ENCODE measurements around the gene MSRB2.
A peak's percentile ranks its signal among the peaks of the same experiment; 100 is the strongest.

Gene MSRB2

DNA sequence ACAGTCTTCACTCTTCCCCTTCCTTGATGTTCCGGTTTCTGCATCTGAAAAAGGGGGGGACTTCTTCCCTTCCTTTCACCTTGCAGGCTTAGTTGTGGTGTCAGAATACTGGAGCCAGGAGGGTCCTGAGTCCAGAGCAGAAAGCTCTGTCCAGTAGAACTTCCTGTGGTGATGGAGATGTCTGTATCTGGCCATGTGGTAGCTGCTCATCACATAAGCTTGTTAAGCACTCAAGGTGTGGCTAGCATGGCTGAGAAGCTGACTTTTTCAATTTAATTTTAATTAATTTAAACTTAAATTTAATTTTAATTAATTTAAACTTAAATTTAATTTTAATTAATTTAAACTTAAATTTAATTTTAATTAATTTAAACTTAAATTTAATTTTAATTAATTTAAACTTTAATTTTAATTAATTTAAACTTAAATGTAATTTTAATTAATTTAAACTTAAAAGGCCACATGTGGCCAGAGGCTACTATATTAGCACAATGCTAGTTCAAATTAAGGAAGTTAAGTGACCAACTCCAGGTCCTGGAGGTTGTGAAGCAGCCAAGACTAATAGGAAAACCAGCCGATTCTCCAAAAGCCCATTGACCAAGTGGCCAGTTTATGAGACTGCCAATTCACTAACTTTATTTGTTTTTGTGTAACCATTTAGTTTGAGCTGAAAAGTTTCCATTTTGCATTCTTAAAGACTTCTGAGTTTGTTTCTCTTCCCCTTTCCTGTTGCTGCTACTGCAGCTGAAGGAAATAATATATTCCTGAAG, 16.3 kb downstream of the MSRB2 start:
- DNase-seq (ENCODE audit: low read depth) = no peak

DNA sequence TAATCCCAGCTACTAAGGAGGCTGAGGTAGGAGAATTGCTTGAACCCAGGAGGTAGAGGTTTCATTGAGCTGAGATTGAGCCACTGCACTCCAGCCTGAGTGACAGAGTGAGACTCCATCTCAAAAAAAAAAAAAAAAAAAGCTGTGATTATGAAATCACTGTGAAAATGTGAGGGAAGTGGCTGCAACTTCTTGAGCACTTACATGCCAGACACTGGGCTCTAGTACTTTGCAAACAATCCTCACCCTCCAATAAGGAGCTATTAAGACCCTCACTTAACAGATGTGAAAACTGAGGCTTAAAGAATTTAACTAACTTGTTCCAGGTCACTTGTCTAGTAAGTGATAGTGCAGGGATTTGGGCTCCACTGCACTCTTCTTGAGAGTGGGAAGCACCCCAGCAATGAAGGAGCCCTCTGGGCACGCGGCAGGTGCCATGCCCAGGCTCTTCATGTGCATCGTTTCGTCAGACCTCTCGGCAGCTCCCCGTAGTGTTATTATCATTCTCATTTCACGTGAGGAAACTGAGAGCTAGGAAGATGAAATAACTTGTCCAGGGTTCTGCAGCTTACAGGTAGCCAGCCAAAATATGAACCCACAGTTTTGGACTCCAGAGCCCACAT, 19.0 kb downstream of the MSRB2 start:
- DNase-seq (ENCODE audit: low read depth) = no peak

DNA sequence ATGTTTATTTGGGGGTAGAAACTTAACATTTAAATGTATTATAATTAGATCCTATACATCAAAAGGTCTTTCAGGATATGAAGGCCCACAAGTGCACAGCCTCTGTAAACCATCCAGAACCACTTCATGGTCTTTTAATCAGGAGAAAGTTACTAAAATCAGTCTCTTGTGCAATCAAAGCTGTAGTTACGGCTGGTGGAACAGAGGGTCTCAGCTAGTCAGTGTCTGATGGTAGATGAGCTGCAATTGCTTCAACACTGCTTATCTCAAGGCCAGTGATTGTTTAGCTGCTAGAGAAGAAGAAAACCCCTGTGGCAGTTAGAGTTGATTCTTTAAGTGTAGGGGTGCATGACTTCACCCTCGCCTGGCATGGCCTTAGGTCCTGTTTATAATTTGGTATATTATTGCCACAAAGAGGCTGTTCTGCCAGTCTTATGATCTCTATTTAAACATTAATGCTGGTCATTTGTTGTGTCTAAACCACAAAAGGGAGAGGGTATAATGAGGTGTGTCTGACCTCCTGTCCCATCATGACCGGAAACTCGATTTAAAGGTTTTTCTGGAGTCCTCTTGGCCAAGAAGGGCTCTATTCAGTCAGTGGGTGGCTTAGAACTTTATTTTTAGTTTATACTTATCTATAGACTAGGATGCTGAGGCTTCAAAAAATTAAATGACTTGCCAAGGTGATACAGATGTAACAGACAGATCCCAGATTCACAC, 21.3 kb downstream of the MSRB2 start:
- no peak for DNase-seq (ENCODE audit: low read depth)

DNA sequence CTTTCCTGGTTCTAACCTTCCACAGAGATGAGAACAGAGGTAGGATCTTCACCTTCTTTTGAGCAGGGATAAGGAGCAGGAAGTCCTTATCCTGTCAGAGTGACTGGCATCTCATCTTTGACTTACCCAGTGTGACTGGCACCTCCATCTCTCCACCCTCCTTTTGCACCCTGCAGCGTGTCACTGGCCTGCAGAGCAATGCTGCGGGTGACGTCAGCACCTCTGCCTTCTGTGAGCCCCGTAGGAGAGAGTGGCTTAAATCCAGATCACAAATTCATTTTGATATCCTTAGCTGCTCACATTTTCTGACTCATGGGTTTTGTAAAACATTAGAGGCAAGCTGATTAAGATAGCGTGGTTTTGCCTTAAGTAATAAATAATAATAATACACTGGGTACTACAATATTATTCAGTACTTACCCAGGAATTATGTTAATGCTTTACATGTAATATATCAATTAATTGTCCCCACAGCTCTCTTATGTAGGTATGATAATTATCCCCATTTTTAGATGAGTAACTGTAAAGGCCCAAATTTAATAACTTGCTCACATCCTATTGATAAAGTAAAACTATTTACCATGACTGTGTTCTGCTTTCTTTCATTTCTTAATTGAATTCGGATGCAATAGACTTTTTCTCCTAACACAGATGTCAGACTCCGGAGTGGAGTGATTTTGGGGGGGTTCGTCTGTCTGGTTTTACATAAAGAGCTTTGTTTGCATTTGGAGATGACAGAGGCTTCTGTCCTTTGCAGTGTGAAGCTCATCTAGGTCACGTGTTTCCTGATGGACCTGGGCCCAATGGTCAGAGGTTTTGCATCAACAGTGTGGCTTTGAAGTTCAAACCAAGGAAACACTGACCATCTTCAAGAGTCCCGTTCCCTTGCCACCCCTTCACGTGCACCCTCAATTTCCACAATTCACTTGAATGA, 24.9 kb downstream of the MSRB2 start:
- no peak for DNase-seq (ENCODE audit: low read depth)

DNA sequence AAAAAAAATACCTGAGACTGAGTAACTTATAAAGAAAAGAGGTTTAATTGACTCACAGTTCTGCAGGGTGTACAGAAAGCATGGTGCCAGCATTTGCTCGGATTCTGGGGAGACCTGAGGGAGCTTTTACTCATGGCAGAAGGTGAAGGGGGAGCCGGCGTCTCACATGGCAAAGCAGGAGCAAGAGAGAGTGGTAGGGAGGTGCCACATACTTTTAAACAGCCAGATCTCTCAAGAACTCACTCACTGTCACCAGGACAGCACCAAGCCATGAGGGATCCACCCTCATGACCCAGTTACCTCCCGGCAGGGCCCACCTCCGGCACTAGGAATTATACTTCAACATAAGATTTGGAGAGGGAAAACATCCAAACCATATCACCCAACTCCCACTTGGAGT, 25.8 kb downstream of the MSRB2 start:
- no peak for DNase-seq (ENCODE audit: low read depth)

DNA sequence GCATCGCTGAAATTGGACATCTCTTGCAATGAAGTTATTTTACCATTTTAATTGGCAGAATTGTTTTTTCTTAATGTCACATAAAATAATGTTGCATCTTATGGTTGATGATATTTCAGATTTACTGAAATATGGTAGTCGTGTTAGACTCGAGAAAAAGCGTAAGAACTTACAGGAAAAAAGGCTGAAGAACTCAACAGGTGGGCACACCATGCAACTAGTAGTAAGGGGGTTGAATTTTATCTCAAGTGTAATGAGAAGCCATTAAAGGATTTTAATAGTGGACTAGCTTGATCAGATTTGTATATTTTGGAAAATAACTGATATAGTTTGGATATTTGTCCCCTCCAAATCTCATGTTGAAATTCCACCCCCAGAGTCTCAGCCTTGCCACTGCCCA, 41.1 kb downstream of the MSRB2 start:
- DNase-seq (ENCODE audit: low read depth) = no peak

DNA sequence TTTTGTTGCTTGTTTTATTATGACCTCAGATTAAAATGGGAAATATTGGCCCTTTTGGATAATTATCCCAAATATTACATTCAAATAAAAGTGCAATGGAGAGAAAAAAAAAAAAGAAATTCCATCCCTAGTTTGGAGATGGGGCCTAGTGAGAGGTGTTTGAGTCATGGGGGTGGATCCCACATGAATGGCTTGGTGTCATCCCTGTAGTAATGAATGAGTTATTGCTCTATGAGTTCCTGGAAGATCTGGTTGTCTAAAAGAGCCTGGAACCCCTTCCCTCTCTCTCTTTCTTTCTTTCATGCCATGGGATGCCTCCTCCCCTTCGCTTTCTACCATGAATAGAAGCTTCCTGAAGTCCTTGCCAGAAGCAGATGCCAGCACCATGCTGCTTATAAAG, 44.3 kb downstream of the MSRB2 start:
- DNase-seq (ENCODE audit: low read depth) = no peak

DNA sequence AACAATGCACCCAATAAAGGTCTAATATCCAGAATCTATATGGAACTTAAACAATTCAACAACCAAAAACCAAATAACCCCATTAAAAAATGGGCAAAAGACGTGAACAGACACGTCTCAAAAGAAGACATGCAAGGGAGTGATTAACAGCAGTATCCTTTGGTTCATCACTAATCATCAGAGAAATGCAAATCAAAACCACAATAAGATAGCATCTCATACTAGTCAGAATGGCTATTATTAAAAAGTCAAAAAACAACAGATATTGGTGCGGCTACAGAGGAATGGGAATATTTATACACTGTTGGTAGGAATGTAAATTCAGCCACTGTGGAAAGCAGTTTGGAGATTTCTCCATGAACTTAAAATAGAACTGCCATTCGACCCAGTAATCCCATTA, 46.6 kb downstream of the MSRB2 start:
- no peak for DNase-seq (ENCODE audit: low read depth)

DNA sequence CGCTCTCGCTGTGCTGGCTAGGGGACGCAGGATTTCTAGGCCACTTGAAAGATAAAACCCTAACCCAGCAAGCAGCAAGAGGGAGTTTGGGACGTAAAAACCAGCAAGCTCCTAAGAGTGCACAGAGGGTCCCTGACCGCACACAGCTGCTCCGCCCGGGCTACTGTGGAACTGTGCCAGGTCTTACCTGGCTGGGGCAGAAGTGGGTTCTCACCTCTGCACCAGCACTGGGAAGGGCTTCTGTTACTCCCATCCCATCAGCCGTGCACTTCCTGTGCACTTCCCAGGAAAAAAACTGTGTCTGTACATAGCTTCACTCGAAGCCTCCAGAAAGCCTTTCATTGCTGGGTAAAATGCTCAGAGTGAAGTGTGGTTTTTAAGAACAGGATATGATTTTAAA, 50.9 kb downstream of the MSRB2 start:
- no peak for DNase-seq (ENCODE audit: low read depth)

DNA sequence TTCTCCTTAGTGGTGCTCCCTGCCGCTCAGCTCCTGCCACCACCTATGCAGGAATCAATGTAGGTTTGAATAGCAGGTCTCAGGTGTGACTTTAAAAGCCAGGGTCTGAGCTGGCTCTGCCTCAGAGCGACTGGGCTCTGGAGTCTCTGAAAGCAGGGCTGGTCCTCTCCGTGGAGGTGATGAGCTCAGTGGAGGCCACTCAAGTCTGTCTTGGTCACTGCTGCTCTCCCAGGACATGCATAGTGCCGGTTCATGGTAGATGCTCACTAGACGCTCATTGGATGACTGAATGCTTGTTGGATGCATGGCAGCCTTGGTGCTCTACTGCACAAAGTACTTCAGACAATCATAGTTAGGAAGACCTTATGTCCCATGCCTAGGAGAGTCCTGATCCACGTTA, 51.7 kb downstream of the MSRB2 start:
- no peak for DNase-seq (ENCODE audit: low read depth)

DNA sequence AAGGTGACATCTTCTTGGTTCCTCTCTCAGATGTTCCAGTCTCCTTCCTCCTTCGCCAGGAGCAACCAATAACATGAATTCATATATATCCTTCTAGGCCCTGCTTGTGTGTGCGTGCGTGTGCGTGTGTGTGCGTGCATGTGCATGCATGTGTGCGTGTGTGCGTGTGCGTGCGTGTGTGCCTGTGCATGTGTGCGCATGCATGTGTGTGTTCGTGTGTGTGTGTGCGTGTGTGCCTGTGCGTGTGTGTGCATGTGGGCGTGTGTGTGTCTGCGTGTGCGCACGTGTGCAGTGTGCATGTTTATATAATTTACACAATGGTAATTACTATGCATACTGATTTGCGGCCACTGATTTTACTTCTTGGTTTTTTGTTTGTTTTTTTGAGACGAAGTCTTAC, 52.8 kb downstream of the MSRB2 start:
- DNase-seq (ENCODE audit: low read depth) = no peak

DNA sequence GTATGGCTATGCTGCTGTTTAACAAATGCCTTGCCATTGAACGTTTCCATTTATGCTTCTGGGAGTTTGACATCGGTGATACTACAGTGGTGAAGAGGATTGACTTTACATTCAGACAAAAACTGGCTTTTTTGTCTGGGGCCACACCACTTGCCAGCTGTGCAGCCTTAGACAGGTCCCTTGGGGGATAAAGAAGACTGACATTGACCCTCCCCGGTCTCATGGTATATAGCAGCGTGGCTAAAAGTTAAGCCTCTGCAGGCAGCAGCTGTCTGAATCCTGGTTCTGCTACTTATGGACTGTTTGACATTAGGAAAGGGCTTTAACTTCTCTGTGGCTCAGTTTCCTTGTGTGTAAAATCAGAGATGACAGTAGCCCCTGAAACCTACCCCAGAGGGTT, 54.7 kb downstream of the MSRB2 start:
- no peak for DNase-seq (ENCODE audit: low read depth)

DNA sequence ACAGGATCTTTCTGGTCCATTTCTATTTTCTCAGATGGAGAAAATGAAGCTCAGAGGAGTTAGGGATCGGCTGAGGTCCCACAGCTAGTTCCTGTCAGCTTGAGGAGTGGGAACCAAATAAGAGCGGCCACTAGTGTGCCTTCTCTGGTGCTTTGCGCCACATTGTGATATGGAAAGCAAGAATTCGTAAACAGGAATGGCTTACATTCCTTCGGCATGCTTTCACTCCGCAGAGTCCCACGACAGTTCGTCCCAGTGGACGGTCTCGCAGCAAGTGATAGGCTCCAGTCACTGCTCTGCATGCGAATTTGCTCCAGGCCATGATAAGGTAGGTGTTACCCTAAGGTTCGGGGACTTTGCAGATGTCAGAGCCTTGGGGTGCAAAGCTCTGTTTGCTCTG, 55.2 kb downstream of the MSRB2 start:
- DNase-seq (ENCODE audit: low read depth) = no peak

DNA sequence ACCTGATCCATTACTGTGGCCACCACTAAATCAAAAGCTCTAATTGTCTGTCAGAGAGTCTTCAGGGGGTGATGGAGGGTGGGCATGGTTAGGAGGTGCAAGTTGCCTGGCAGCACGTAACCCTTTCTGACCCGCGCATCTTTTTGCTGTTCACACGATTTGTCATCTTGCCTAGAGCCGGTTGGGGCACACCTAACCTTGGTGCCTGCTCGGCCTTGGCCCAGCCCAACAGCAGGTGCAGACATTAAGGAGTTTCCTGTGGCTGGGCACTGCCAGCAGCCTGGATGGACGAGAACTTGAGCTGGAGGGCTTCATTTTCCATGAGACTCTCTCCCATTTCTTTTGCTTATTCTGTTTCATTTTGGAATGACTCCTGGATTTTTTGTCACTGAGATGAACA, 55.7 kb downstream of the MSRB2 start:
- DNase-seq (ENCODE audit: low read depth) = no peak

DNA sequence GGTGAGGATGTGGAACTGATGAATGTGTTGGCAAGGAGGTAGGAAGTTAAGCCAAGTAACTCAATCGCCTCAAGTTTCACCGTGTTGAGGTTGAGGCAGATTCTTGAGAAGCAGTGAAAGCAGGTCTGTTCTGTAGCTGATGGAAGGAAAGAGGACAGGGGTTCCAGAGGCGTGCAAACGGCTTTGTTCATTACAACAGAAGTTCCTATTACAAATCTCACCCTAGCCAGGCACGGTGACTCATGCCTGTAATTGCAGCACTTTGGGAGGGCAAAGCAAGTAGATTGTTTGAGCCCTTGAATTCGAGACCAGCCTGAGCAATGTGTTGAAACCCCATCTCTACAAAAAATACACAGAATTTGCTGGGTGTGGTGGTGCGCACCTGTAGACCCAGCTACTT, 59.8 kb downstream of the MSRB2 start:
- no peak for DNase-seq (ENCODE audit: low read depth)

DNA sequence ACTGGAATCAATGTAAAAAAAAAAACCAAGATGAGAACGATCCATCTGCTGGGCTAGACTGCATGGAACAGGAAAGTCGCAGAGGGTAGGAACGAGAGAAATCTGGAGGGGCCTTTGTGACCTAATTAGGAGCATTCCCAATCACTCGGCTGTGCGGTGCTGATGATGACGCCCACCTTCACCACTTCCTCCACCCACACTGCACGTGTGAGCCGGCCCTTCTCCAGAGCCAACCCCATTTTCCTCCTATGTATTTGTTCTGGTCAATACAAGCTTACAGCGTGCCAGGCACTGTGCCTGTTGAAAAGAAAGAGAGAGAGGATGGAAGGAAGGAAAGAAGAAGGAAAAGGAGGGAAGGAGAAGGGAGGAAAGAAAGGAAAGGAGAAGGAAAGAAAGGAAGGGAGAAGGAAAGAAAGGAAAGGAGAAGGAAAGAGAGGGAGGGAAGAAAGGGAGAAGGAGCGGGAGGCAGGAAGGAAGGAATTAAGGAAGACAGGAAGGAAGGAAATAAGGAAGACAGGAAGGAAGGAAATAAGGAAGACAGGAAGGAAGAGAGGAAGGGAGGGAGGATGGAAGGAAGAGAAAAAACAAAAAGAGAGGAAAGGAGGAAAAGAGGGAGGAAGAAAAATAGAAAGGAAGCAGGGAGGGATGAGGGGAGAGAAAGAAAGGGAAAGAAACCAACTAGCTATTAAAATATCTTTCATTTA, 61.2 kb downstream of the MSRB2 start:
- no peak for DNase-seq (ENCODE audit: low read depth)

DNA sequence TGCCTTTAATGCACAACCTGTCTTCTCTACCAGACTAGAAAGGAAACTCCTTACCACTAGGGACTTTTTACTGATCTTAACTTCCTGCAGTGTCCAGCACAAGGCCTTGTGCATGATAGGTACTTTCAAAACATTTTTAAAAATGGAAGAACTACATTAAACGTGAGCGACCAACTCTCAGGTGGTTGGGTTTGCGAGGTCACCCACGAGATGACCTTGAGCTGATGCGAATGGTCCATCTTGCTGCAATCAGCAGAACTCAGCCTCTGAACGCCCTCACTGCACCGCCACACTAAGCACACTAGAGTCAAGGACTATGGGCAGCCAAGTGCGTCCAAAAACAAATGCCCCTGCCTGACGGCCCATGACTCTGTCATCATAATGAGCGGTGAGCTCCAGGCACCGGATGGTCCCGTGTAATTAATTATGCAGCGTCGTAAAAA, 61.9 kb downstream of the MSRB2 start:
- DNase-seq (ENCODE audit: low read depth) = no peak

DNA sequence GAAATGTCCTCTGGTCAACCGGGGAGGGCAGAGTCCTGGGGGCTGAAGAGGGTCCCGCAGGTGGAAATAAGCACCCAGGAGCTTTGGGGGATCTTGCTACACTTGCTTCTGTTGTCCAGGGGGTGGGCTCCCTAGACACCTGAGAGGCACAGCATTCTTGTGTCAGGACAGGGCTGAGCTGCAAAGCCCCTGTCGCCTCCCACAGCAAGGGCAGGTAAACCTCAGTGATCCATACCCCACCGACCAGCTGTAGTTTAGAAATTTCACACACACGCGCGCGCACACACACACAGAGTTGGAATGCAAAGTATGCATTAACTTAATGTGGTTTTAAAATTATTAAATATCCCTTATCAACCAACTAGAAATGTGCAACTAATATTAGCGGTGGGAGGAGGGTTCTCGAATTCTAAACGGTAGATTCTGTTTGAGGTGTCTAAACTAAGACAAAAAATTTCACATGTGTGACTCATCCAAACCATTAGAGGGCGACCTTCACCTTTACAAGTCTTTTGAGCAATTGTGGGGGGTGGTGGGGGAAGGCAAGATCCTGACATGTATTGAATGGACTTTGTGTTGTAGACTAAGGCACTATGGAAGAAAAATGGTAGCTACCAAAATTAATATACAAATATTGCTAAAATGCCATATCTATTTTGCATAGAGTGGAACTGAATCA, 62.5 kb downstream of the MSRB2 start:
- peak; percentile 39 for DNase-seq (ENCODE audit: low read depth)

DNA sequence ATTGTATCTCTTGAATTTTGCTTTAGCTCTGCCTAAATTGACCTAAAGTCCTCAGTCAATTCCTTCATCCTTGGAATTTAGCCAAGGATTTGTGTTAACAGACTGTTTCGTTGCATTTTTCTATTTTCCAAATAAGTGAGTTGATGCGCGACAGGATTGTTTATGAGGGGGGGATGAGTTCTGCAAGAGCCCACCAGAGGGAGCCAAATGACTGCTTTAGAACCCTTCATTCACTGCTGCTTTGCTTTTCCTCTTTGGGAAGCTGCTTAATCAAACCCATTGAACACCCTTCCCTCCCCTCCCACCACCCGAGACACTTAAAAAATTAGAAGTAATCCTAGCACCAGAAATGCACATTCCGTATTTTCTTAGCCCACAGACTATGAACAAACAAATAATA, 63.0 kb downstream of the MSRB2 start:
- peak; percentile 60 for DNase-seq (ENCODE audit: low read depth)

DNA sequence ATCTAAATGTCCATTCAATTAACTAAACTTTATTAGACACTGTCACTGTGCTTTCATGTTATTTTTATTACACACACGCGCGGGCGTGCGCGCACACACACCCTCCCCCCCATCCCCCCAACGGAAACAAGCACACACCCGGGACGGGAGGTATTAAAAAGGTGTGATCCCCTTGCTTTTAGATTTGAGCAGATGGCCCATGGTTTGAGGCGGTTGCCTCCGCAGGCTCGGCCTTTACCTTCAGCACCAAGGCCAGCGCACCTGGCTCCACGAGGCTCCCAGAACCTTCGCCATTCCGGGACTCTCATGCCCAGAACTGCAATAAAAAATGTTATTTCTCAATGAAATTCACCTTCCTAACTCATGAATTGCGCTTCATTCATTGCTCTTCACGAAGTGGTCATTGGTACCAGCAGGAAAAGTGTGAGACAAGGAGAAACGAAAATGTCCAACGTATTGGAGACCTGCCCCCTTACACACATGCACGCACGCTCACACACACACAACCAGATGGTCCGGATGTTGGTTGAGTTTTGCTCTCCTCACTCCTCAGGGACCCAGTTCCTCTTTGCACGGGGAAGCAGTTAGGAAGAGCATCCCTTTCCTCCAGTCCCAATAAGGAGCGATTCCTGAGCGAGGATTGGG, 76.0 kb downstream of the MSRB2 start:
- peak; percentile 44 for DNase-seq (ENCODE audit: low read depth)
